Smooth muscle cell (in vitro differentiated cells): ENCODE data around the gene GRIK3. TPM values are rescaled to one million over a fixed set of nuclear protein-coding genes. Genes with fewer than 3 reads are reported as not detected.

Experiments used
- DNase-seq: peaks from one replicate; lab custom pipeline; 2025; ENCODE audit not compliant: unreplicated experiment; lab: John Stamatoyannopoulos, UW
- H2AFZ ChIP-seq: fragments of 200-600 bp; sonication (generic); 2 replicates; pipeline ENCODE4 v1.6.0; 2016; ENCODE audit warnings: antibody characterized with exemption, low read depth, mild to moderate bottlenecking
- H3F3A ChIP-seq: fragments of 200-600 bp; sonication (generic); 2 replicates; pipeline ENCODE4 v1.6.0; 2017; ENCODE audit warnings: antibody characterized with exemption, low read depth
- H3K27ac ChIP-seq: fragments of 200-600 bp; sonication (generic); 2 replicates; pipeline ENCODE4 v1.5.1; 2016; ENCODE audit warnings: low read depth, mild to moderate bottlenecking
- H3K27me3 ChIP-seq: fragments of 200-600 bp; sonication (generic); 2 replicates; pipeline ENCODE4 v1.6.1; 2016; ENCODE audit warnings: low read depth, mild to moderate bottlenecking
- H3K36me3 ChIP-seq: fragments of 200-600 bp; sonication (generic); 2 replicates; pipeline ENCODE4 v1.5.1; 2016; ENCODE audit warnings: low read depth
- H3K4me1 ChIP-seq: fragments of 200-600 bp; sonication (generic); 2 replicates; pipeline ENCODE4 v1.5.1; 2016; ENCODE audit warnings: low read depth
- H3K4me2 ChIP-seq: fragments of 200-600 bp; sonication (generic); 2 replicates; pipeline ENCODE4 v1.6.0; 2016; ENCODE audit warnings: mild to moderate bottlenecking
- H3K4me3 ChIP-seq: fragments of 200-600 bp; sonication (generic); 2 replicates; pipeline ENCODE4 v1.5.1; 2016; ENCODE audit warnings: mild to moderate bottlenecking
- H3K79me2 ChIP-seq: fragments of 200-600 bp; sonication (generic); 2 replicates; pipeline ENCODE4 v1.6.0; 2016; ENCODE audit warnings: low read depth, mild to moderate bottlenecking
- H3K9ac ChIP-seq: fragments of 200-600 bp; sonication (generic); 2 replicates; pipeline ENCODE4 v1.6.0; 2016; ENCODE audit warnings: low read depth
- H3K9me3 ChIP-seq: fragments of 200-600 bp; sonication (generic); replicated peaks from 2 replicates; pipeline ENCODE4 v1.5.1; 2016; ENCODE audit warnings: low read depth
- H4K20me1 ChIP-seq: fragments of 200-600 bp; sonication (generic); 2 replicates; pipeline ENCODE4 v1.6.0; 2016; ENCODE audit warnings: low read depth
- CTCF ChIP-seq: fragments of 200-600 bp; sonication (generic); IDR thresholded peaks from 2 replicates; pipeline ENCODE4 v1.5.1; 2017; ENCODE audit warnings: borderline replicate concordance, mild to moderate bottlenecking, antibody characterized with exemption; ENCODE audit not compliant: insufficient read depth, poor library complexity, severe bottlenecking
- WGBS: methylation state at CpG from one replicate; pipeline ENCODE4 v1.1.7; 2016; ENCODE audit warnings: low lambda C conversion rate; 5-methylcytosine and 5-hydroxymethylcytosine counted together
- polyA plus RNA-seq: library from polyadenylated mRNA; unstranded; fragments of >200 nt; fragmentation: Nextera tagmentation; extraction: Ambion mirVana; gene quantifications from 2 replicates; pipeline ENCODE4 v1.2.1, GENCODE V29; 2016
- total RNA-seq: library from RNA; depleted of rRNA; stranded (reverse); fragments of >200 nt; gene quantifications from 2 replicates; pipeline ENCODE4 v1.2.3, GENCODE V29; 2014

Gene GRIK3
- total and polyA plus RNA-seq, 2 experiments from 2014 or later, result 0.04 TPM; not detected in 1

DNA sequence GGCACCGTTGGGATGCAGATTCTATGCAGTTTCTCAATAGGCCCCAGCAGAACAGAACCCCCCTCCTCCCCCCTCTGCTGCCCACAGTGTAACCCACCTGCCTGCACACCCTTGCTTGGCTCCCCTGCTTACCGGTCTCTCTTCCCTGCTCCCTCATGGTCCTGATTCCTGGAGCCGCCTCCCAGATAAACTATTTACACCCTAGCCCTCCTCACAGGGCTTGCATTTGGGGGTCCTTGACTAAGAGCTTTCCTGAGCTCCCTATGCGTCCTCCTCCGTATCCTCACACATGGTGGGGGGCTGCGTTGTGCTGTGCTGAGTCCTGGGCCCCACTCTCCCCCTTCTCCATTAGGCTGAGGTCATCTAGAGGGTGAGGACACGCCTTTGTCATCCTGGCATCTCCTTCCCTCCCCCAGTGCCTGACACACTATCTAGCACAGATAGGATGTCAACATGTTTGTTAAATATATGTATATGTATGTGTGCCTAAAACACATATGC, 121.9 kb downstream of the GRIK3 start:
- Histone ChIP-seq H3K9me3 (no peaks in the 10 kb centered on the region), H3K36me3 (no peaks in the 10 kb centered on the region), H3K27me3 (no peaks in the 10 kb centered on the region), H3K4me2 (no peak overlapping the region), H3F3A (no peaks in the 10 kb centered on the region), H2AFZ (no peak overlapping the region), H3K9ac (no peak overlapping the region), H3K27ac (no peak overlapping the region), H3K4me1 (peaks cover 5% of the 10 kb centered on the region), H3K4me3 (no peak overlapping the region), H4K20me1 (no peaks in the 10 kb centered on the region), H3K79me2 (no peaks in the 10 kb centered on the region)
- DNase-seq, result no peak
- 84% methylated on average over 7 of the region's 7 CpGs for WGBS
- no peak for TF ChIP-seq CTCF

DNA sequence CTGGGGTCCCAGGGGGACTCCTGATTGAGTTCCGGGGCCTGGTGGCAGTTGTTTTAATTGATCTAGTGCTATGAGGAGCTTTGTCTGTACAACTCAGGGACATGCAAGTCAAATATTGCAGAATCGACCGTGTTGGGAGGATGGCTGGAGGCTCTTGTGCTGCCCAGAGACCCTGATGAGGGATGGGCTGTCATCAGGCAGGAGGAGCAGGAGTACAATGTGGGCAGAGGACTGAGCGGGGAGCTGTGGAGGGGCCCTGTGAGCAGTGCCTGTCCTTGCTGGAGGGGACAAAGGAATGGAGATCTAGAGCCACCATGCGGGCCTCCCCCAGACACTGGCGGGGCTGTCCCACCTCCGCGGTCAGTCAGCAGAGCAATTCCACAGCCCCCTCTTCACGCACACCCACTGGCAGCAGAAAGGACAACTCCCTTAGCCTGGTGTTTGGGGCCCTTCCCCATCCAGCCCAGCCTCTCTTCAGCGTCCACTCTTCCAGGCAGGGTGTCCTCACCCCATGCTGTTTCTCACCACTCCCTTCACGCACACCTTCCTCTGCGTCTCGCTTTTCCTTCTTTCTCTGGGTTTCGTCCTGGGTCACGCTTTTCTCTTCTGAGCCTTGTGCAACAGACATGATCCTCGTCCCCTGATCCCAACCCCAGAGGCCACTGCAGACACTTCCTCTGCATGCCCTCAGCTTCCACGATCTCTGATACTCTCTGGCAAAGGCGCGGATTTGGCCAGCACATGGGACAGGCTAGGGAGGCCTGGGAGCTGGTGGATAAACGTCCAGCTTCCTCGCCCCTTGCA, 122.6 kb downstream of the GRIK3 start:
- H2AFZ ChIP-seq, result no peak overlapping the region
- H3K27me3 ChIP-seq, result no peaks in the 10 kb centered on the region
- DNase-seq, result no peak
- no peaks in the 10 kb centered on the region for H3K9me3 ChIP-seq
- no peak overlapping the region for H3K4me2 ChIP-seq
- peaks cover 5% of the 10 kb centered on the region for H3K4me1 ChIP-seq
- 89% methylated on average over 17 of the region's 21 CpGs for WGBS
- no peak overlapping the region for H3K4me3 ChIP-seq
- no peaks in the 10 kb centered on the region for H3K36me3 ChIP-seq
- H3F3A ChIP-seq, result no peaks in the 10 kb centered on the region
- TF ChIP-seq CTCF, result no peak
- no peak overlapping the region for H3K9ac ChIP-seq
- H3K79me2 ChIP-seq, result no peaks in the 10 kb centered on the region
- H3K27ac ChIP-seq, result no peak overlapping the region
- no peaks in the 10 kb centered on the region for H4K20me1 ChIP-seq

- no peak for TF ChIP-seq CTCF
- 84% methylated on average over 7 of the region's 9 CpGs for WGBS
Observed at GRCh38 chr1:36910886-36911540, 123.3 kb downstream of the GRIK3 start.

More at GRCh38 chr1:36910886-36911540, 123.3 kb downstream of the GRIK3 start:
- no peak overlapping the region for H3K4me3 ChIP-seq
- H2AFZ ChIP-seq, result no peak overlapping the region
- H3K27ac ChIP-seq, result no peak overlapping the region
- no peaks in the 10 kb centered on the region for H3K9me3 ChIP-seq
- H3K4me2 ChIP-seq, result no peak overlapping the region
- H3K36me3 ChIP-seq, result no peaks in the 10 kb centered on the region
- no peaks in the 10 kb centered on the region for H3K79me2 ChIP-seq
- no peak overlapping the region for H3K9ac ChIP-seq
- peaks cover 5% of the 10 kb centered on the region for H3K4me1 ChIP-seq
- no peaks in the 10 kb centered on the region for H3K27me3 ChIP-seq
- DNase-seq, result no peak
- H4K20me1 ChIP-seq, result no peaks in the 10 kb centered on the region
- no peaks in the 10 kb centered on the region for H3F3A ChIP-seq
